Endodermal cell (in vitro differentiated cells): ENCODE results near the gene BCL2L12. TPM values are rescaled to one million over a fixed set of nuclear protein-coding genes. Genes with fewer than 3 reads are reported as not detected.
A peak's percentile ranks its signal among the peaks of the same experiment; 100 is the strongest.

Experiments used
- DNase-seq: peaks from one replicate; pipeline ENCODE4 v3.0.0-alpha.2; 2017
- H3K27ac ChIP-seq: 2 replicates; pipeline ENCODE4 v1.5.1; 2013; ENCODE audit warnings: mild to moderate bottlenecking, low read depth, low read length, moderate library complexity
- H3K27me3 ChIP-seq: 2 replicates; pipeline ENCODE4 v1.6.1; 2013; ENCODE audit warnings: mild to moderate bottlenecking, low read length, moderate library complexity; ENCODE audit not compliant: insufficient read depth, control insufficient read depth, poor library complexity, severe bottlenecking
- H3K36me3 ChIP-seq: 2 replicates; pipeline ENCODE4 v1.7.0; 2013; ENCODE audit warnings: mild to moderate bottlenecking, low read length, moderate library complexity; ENCODE audit not compliant: control insufficient read depth, insufficient read depth
- H3K4me1 ChIP-seq: one replicate; pipeline ENCODE4 v1.7.0; 2013; ENCODE audit warnings: low read length; ENCODE audit not compliant: control insufficient read depth, insufficient read depth
- H3K4me3 ChIP-seq: 2 replicates; pipeline ENCODE4 v1.5.1; 2013; ENCODE audit warnings: mild to moderate bottlenecking, low read length, moderate library complexity
- H3K9ac ChIP-seq: 2 replicates; pipeline ENCODE4 v1.6.1; 2013; ENCODE audit warnings: mild to moderate bottlenecking, low read length, moderate library complexity; ENCODE audit not compliant: poor library complexity, severe bottlenecking; ENCODE audit errors: extremely low read depth
- H3K9me3 ChIP-seq: 2 replicates; pipeline ENCODE4 v1.6.1; 2013; ENCODE audit warnings: mild to moderate bottlenecking, low read length, moderate library complexity; ENCODE audit not compliant: control insufficient read depth
- H3K27ac Mint-ChIP-seq: 2 replicates; pipeline ENCODE4 v1.8.0; 2020; ENCODE audit warnings: mixed read lengths
- H3K27me3 Mint-ChIP-seq: 2 replicates; pipeline ENCODE4 v1.8.0; 2021; ENCODE audit warnings: mild to moderate bottlenecking, mixed read lengths; ENCODE audit not compliant: insufficient read depth
- H3K36me3 Mint-ChIP-seq: 2 replicates; pipeline ENCODE4 v1.8.0; 2020; ENCODE audit warnings: low read depth, mixed read lengths
- H3K4me1 Mint-ChIP-seq: 2 replicates; pipeline ENCODE4 v1.8.0; 2020; ENCODE audit warnings: mixed read lengths
- H3K4me3 Mint-ChIP-seq: 2 replicates; pipeline ENCODE4 v1.8.0; 2020; ENCODE audit warnings: mild to moderate bottlenecking, moderate library complexity, mixed read lengths
- H3K9me3 Mint-ChIP-seq: 2 replicates; pipeline ENCODE4 v1.8.0; 2020; ENCODE audit warnings: mild to moderate bottlenecking, mixed read lengths
- WGBS, 2 experiments: methylation state at CpG; one replicate each; pipeline versions ENCODE4 v1.1.5 to v1.1.7; 2013; ENCODE audit warnings: missing lambda C conversion rate in 2 of 2, mixed read lengths in 1 of 2; ENCODE audit not compliant: insufficient coverage in 1 of 2, insufficient read length in 1 of 2; 5-methylcytosine and 5-hydroxymethylcytosine counted together
- total RNA-seq, 2 donors: library from RNA; stranded (reverse); fragmentation: NEBNext Ultra II Directional in 1 of 2; extraction: Animal tissue kit (Norgen Biotek cat#: 25700) in 1 of 2; gene quantifications; 2 replicates in 1 of 2; 3 replicates in 1 of 2; pipeline ENCODE4 v1.2.1, GENCODE V29; 2021
- TF ChIP-seq, protein P1 (sequence below): fragments of 200-600 bp; sonication (generic); conservative IDR thresholded peaks from 2 replicates; pipeline ENCODE4 v1.5.0; 2021; ENCODE audit warnings: antibody characterized with exemption, mild to moderate bottlenecking

Gene BCL2L12
- total RNA-seq, 2 donors from 2014 or later, result 91.8 to 101 TPM

DNA sequence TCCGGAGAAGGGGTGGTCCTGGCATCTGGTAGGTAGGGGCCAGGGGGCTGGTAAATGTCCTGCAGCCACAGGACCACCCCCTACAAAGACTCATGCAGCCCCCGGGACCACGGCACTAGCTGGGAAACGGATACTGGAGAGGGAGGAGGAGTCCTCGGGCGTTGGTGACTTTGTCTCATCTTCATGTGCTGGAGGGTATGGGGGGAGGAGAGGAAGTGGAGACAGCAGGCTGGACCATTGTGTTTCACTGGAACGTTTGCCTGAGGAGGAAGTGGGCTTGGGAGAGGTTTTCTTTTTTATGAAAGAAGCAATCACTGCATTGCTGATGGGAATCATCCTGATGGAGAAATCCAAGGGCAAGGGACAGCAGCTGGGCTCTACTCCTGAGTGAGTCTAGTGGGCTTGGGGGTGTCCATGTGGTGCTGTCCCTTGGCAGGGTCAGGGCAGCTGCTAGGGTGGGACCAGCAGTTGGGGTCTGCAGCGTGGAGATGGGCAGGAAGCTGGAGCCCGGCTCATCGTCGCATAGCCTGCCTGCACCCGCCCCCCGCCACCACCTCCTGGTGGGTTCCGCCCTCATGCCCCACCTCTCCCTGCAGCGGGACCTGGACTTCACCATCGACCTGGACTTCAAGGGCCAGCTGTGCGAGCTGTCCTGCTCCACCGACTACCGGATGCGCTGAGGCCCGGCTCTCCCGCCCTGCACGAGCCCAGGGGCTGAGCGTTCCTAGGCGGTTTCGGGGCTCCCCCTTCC lies 22.0 kb downstream of the BCL2L12 start:
- no peak overlapping the region for H3K4me3 Mint-ChIP-seq
- Histone ChIP-seq H3K4me1 (no peaks in the 10 kb centered on the region), H3K9ac (no peak overlapping the region), H3K27ac (peak overlapping the region; percentile 55), H3K27me3 (no peaks in the 10 kb centered on the region), H3K4me3 (no peak overlapping the region), H3K36me3 (peaks cover 39% of the 10 kb centered on the region), H3K9me3 (no peaks in the 10 kb centered on the region)
- H3K4me1 Mint-ChIP-seq, result peaks cover 13% of the 10 kb centered on the region
- peaks cover 42% of the 10 kb centered on the region for H3K36me3 Mint-ChIP-seq
- TF ChIP-seq, protein P1, sequence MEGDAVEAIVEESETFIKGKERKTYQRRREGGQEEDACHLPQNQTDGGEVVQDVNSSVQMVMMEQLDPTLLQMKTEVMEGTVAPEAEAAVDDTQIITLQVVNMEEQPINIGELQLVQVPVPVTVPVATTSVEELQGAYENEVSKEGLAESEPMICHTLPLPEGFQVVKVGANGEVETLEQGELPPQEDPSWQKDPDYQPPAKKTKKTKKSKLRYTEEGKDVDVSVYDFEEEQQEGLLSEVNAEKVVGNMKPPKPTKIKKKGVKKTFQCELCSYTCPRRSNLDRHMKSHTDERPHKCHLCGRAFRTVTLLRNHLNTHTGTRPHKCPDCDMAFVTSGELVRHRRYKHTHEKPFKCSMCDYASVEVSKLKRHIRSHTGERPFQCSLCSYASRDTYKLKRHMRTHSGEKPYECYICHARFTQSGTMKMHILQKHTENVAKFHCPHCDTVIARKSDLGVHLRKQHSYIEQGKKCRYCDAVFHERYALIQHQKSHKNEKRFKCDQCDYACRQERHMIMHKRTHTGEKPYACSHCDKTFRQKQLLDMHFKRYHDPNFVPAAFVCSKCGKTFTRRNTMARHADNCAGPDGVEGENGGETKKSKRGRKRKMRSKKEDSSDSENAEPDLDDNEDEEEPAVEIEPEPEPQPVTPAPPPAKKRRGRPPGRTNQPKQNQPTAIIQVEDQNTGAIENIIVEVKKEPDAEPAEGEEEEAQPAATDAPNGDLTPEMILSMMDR, result no peak
- H3K9me3 Mint-ChIP-seq, result no peaks in the 10 kb centered on the region
- DNase-seq, result no peak
- H3K27me3 Mint-ChIP-seq, result no peaks in the 10 kb centered on the region
- 91 to 95% methylated on average over 10 to 26 of the region's 26 CpGs for WGBS, 2 experiments
- H3K27ac Mint-ChIP-seq, result no peak overlapping the region

DNA sequence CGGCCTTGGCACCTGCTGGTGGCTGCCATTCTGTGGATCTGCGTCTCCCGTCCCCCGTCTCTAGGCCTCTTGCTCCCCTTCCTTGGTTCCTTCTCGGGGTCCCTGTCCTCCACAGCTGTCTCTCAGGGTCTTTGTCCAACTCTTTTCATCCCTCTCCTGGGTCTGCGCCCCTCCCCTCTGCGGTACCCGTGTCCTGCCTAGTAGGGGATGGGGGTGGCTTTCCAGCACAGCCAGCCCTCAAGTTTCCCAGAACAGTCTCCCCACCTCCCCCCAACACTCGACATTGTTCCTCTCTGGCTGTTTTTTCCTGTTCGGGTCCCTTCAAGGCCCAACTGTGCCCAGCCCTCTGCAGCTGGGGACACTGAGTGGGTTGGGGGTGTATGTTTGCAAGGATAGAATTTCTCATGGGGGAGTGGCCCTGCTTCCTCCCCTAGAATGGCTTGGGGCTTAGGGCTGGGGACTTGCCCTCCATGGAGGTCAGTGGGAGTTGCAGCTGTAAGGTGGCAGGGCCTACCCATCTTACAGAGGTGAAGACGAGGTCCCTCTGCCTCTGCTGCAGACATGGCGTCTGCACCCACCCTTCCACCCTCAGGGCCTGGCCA lies 22.9 kb downstream of the BCL2L12 start:
- H3K9me3 ChIP-seq, result no peaks in the 10 kb centered on the region
- peaks cover 32% of the 10 kb centered on the region for H3K36me3 ChIP-seq
- Mint-ChIP-seq H3K27me3 (no peaks in the 10 kb centered on the region), H3K4me1 (peaks cover 13% of the 10 kb centered on the region), H3K27ac (peak overlapping the region; percentile 45), H3K9me3 (no peaks in the 10 kb centered on the region), H3K36me3 (peaks cover 36% of the 10 kb centered on the region), H3K4me3 (no peak overlapping the region)
- 96 to 100% methylated on average over 2 to 12 of the region's 12 CpGs for WGBS, 2 experiments
- no peak for DNase-seq
- H3K9ac ChIP-seq, result no peak overlapping the region
- no peaks in the 10 kb centered on the region for H3K27me3 ChIP-seq
- TF ChIP-seq, protein P1, result no peak
- H3K4me3 ChIP-seq, result no peak overlapping the region
- no peak overlapping the region for H3K27ac ChIP-seq
- H3K4me1 ChIP-seq, result no peaks in the 10 kb centered on the region

DNA sequence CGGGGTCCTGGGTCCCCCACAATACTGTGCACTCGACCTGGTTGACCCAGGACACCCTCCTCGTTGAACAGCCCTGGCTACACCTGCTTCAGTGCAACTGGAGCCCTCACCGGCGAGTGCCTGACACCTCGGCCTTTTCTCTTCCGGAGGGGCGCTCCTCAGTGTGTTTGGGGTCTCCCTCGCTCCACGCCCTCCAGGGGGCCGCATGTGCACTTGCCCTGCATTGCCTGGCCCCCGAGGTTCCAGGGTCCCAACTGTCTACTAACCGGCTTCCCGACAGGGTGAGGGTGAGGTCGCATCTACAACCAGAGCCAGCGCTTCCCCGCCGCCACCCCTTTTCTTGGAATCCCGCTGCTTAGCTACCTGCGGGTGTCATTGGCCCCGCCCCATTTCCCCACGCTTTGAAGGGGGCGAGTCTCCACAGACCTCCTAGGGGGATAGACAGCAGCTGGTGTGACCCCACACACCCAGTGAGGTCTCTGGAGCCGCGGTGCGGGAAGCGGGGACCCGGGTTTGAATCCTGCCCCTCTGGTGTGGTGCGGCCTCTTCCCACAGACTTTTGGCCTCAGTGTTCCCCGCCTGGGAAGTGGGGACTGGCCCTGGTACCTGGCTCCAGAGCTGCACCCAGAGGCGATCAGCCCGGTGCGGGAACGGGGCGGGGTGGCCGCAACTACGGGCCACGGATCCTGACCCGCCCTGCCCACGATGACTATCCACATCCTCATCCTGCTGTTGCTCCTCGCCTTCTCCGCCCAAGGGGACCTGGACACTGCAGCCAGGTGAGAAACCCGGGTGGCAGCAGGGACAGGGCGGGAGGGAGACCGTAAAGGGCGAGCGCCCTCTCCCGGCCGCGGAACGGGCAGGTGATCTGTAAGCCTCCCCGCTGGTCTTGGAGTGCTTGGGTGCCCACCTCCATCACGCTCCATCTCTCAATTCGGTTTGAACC lies 23.7 kb downstream of the BCL2L12 start, which contains the start of gene ADM5:
Gene ADM5, plus strand, starts transcription at position 462 of the 946 bp plus-strand sequence. Its CDS starts 244 bp downstream, at position 706.
- peaks cover 13% of the 10 kb centered on the region for H3K4me1 Mint-ChIP-seq
- H3K4me3 ChIP-seq, result peak within 1 kb of the TSS; percentile 82
- H3K27ac Mint-ChIP-seq, result peak within 1 kb of the TSS; percentile 94
- peaks cover 31% of the 10 kb centered on the region for H3K36me3 Mint-ChIP-seq
- peak within 1 kb of the TSS; percentile 58 for H3K27ac ChIP-seq
- H3K4me3 Mint-ChIP-seq, result peak within 1 kb of the TSS; percentile 78
- no peaks in the 10 kb centered on the region for H3K27me3 ChIP-seq
- TF ChIP-seq, protein P1, result peak; percentile 85
- peaks cover 24% of the 10 kb centered on the region for H3K36me3 ChIP-seq
- H3K27me3 Mint-ChIP-seq, result no peaks in the 10 kb centered on the region
- no peaks in the 10 kb centered on the region for H3K9me3 Mint-ChIP-seq
- peak within 1 kb of the TSS; percentile 63 for H3K9ac ChIP-seq
- no peaks in the 10 kb centered on the region for H3K9me3 ChIP-seq
- 94 to 97% methylated on average over 47 to 54 of the region's 54 CpGs for WGBS, 2 experiments
- no peaks in the 10 kb centered on the region for H3K4me1 ChIP-seq
- peak; percentile 93 for DNase-seq
